Measurements from ENCODE around the gene VSIG10L.

- TF ChIP-seq ZNF317 (CRISPR knock-in tag; IDR thresholded peaks at IDR 0.05; ENCODE audit: borderline replicate concordance, low read depth) (no peak), ZNF416 (CRISPR knock-in tag; IDR thresholded peaks at IDR 0.05) (no peak), IRF1 (CRISPR knock-in tag; IDR thresholded peaks at IDR 0.05) (no peak), AR (CRISPR knock-in tag; IDR thresholded peaks at IDR 0.05) (no peak), SMAD3 (CRISPR knock-in tag; IDR thresholded peaks at IDR 0.05; ENCODE audit: borderline replicate concordance) (no peak), PREB (CRISPR knock-in tag; IDR thresholded peaks at IDR 0.05; ENCODE audit: borderline replicate concordance) (no peak), ZNF423 (CRISPR knock-in tag; IDR thresholded peaks at IDR 0.05) (no peak), ZNF121 (CRISPR knock-in tag; IDR thresholded peaks at IDR 0.05) (no peak)
- TF ChIP-seq, protein P1, sequence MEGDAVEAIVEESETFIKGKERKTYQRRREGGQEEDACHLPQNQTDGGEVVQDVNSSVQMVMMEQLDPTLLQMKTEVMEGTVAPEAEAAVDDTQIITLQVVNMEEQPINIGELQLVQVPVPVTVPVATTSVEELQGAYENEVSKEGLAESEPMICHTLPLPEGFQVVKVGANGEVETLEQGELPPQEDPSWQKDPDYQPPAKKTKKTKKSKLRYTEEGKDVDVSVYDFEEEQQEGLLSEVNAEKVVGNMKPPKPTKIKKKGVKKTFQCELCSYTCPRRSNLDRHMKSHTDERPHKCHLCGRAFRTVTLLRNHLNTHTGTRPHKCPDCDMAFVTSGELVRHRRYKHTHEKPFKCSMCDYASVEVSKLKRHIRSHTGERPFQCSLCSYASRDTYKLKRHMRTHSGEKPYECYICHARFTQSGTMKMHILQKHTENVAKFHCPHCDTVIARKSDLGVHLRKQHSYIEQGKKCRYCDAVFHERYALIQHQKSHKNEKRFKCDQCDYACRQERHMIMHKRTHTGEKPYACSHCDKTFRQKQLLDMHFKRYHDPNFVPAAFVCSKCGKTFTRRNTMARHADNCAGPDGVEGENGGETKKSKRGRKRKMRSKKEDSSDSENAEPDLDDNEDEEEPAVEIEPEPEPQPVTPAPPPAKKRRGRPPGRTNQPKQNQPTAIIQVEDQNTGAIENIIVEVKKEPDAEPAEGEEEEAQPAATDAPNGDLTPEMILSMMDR (IDR thresholded peaks at IDR 0.05) = no peak
These were observed 14.3 kb upstream of the VSIG10L start for GRCh38 chr19:51356159-51356801.

All from WTC11 (cell line).